OCI-M1 (cell line): ENCODE results near the gene HRAS.
"Not testable (repeated sequence)": the region's sequence is repeated elsewhere in the genome, so short reads cannot be mapped to it uniquely, and the experiment has no call there.

Source experiments
- DNase-seq: peaks from one replicate; lab custom pipeline; 2025; lab: John Stamatoyannopoulos, UW

The HRAS gene

GRCh38 chr11:532986-533585 is 2.3 kb downstream of the HRAS start:
- no peak for DNase-seq

- DNase-seq: no peak
Observed at GRCh38 chr11:532527-532985, 2.8 kb downstream of the HRAS start.

- DNase-seq: no peak
Observed at GRCh38 chr11:531919-532526, 3.4 kb downstream of the HRAS start.

DNA sequence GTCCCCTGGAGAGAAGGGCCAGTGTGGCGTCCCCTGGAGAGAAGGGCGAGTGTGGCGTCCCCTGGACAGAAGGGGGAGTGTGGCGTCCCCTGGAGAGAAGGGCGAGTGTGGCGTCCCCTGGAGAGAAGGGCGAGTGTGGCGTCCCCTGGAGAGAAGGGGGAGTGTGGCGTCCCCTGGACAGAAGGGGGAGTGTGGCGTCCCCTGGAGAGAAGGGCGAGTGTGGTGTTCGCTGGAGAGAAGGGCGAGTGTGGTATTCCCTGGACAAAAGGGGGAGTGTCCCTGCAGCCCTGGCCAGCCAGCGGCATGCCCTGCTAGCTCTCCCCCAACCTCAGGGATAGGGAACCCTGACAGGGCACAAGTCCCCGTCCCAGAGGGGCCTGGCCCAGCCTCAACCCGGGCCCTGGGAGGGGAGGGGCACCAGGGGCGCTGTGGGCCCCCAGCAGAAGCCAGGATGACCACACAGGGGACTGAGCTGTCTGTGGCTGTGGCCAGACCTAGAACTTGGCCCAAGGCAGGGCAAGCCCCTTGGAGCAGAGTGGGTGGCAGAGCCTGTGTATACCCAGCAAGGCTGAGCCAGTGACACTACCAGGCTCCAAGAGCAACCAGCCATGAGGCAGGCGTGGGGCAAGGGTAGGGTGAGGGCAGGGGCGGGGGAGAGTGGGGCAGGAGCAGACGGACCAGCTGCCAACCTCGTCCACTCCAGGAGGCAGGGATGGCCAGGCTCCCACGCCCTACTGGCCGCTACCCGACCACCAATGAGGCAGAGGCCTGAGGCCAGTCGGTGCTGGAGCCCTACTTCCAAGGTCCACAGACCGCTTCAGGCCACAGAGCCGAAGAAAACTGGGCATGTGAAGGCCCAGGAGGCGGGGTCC is 4.2 kb downstream of the HRAS start:
- DNase-seq: no peak

- no peak for DNase-seq
Observed at GRCh38 chr11:529728-530411, 5.5 kb downstream of the HRAS start.

GRCh38 chr11:528815-529727 is 6.3 kb downstream of the HRAS start:
- DNase-seq: no peak

DNA sequence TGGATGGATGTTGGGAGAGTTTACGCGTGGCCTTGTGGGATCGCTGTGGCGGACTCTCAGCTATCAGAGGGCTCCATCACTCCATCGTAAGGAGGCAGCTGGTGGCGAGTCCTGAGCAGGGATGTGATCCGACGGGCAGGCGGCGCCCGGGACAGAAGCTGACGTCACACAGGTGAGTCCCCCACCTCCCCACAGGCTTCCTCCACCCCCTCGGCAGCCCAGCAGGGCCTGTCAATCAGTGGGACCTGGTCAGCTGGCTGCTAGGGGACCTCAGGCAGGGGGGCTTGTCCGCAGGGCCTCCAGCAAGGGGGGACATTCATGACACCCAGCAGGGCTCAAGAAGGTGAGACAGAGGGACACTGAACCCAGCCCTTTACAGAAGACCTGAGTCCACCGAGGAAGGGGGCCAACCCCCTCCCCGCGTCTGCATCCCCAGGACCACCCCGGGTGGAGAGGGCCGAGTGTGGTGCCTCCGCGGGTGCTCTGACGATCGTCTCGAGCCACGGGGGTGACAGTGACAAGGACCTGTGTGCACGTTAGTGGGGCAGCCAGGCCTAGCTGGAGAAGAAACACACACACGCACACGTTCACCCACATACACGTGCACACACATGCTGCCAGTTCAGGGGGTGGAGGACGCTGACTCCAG is 7.1 kb downstream of the HRAS start:
- no peak for DNase-seq

DNA sequence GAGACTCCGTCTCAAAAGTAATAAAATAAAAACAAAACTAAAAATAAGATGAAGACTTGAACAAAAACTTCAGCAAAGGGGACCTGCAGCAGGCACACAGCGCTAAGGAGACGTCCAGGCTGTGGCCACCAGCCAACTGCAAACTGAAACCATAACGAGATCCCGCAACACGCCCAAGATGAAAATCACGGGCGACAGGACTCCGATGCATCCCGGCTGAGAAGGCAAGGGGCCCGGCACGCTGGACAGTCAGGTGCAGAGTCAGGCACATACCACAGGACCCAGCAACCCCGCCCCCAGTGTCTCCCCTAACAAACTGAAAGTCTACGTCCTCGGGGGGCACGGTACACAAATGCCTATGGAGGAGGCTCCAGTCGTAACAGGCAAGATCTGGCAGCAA is 9.2 kb downstream of the HRAS start:
- no peak for DNase-seq

DNA sequence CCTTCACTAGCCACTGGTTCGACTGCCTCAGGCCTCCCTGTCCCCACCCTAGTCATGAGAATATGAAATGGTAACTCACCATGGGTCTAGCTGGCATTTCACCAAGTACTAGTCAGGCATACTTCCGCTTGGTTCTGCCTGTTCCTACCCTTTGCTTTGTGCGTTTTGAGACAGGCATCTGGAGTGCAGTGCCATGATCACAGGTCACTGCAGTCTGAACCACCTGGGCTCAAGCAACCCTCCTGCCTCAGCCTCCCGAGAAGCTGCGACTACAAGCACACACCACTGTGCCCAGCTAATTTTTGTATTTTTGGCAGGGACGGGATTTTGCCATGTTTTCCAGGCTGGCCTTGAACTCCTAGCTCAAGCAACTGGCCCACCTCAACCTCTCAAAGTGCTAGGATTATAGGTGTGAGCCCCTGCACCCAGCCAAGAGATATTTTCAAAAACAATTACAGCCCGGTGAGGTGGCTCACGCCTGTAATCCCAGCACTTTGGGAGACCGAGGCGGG is 14.1 kb downstream of the HRAS start:
- no peak for DNase-seq

- DNase-seq: no peak
Observed at GRCh38 chr11:520428-521176, 14.8 kb downstream of the HRAS start.

- no peak for DNase-seq
Observed at GRCh38 chr11:518463-519202, 16.7 kb downstream of the HRAS start.

DNA sequence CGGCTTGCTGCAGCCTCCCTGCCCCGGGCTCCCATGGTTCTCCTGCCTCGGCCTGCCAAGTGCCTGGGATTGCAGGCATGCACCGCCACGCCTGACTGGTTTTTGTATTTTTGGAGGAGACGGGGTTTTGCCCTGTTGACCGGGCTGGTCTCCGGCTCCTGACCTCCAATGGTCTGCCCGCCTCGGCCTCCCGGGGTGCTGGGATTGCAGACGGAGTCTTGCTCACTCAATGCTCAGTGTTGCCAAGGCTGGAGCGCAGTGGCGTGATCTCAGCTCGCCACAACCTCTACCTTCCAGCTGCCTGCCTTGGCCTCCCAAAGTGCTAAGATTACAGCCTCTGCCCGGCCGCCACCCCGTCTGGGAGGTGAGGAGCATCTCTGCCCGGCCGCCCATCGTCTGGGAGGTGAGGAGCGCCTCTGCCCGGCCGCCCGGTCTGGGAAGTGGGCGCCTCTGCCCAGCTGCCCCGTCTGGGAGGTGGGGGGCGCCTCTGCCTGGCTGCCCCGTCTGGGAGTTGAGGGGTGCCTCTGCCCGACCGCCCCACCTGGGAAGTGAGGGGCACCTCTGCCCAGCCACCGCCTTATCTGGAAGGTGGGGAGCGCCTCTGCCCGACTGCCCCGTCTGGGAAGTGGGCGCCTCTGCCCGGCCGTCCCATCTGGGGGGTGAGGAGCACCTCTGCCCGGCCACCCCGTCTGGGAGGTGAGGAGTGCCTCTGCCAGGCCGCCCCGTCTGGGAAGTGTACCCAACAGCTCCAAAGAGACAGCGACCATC is 18.3 kb downstream of the HRAS start:
- DNase-seq: not testable (repeated sequence)

- no peak for DNase-seq
Observed at GRCh38 chr11:516400-516799, 19.0 kb downstream of the HRAS start.

- DNase-seq: no peak
Observed at GRCh38 chr11:515131-515530, 20.2 kb downstream of the HRAS start.

- DNase-seq: no peak
Observed at GRCh38 chr11:514606-515005, 20.8 kb downstream of the HRAS start.

DNA sequence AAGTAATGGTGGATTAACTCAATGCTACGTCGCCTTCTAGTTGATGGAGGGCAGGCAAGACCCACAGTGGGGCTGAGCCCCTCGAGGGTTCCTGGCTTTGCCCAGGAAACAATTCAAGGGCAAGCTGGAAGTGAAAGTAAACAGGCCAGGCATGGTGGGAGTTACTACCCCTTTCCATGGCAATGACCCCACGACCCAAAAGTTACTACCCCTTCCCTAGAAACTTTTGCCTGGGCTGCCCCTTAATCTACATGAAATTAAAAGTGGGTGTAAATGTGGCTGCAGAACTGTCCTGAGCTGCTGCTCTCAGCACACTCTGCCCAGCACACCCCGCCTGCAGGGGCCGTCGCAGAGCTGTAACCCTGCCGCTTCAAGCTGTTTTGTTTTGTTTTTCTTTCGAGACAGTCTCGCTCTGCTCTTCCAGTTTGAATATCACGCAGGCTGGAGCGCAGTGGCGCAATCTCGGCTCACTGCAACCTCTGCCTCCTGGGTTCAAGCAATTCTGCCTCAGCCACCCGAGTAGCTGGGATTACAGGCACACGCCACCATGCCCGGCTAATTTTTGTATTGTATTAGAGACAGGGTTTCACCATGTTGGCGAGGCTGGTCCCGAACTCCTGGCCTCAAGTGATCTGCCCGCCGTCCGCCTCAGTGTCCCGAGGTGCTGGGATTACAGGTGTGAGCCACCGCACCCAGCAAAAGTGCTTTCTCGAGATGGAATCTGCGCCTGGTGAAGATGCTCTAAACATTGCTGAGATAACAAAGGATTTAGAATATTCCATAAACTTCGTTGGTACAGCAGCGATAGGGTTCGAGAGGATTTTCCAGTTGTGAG is 22.4 kb downstream of the HRAS start:
- DNase-seq: no peak

DNA sequence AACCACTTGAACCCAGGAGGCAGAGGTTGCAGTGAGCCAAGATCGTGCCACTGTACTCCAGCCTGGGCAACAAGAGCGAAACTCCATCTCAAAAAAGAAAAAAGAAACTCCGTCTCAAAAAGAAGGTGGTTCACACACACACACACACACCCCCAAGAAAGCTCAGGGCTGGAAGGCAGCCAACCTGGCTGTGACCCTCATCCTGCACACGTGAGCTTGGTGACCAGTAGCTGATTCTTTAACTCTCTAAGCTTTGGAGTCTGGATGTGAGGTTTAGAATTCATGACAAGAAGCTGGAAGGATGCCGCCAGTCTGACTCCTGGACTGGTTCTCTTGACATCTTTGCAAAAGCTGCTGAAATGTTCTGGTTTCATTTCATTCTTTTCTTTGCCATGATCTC is 26.4 kb downstream of the HRAS start:
- no peak for DNase-seq
